OCI-LY7 (cell line): ENCODE measurements around the gene CHI3L2. TPM values are rescaled to one million over a fixed set of nuclear protein-coding genes. Genes with fewer than 3 reads are reported as not detected.

ENCODE experiments used
- BruUV-seq: library from RNA; stranded (reverse); fragments of 400-500 nt; replicated peaks from 2 replicates; lab custom pipeline; 2021; lab: Mats Ljungman, UMichigan
- CTCF ChIA-PET: fragments of 300-600 bp; sonication (Branson Sonifier 250); formaldehyde crosslinking; loops from one replicate; lab custom pipeline; 2022; ENCODE audit warnings: antibody characterized with exemption; ENCODE audit not compliant: unreplicated experiment; lab: Charles Lee
- POLR2A ChIA-PET: fragments of 300-600 bp; sonication (Branson Sonifier 250); formaldehyde crosslinking; loops from one replicate; lab custom pipeline; 2022; ENCODE audit warnings: antibody characterized with exemption; lab: Charles Lee
- DNase-seq: peaks from one replicate; pipeline ENCODE4 v3.0.0-alpha.2; 2015; ENCODE audit warnings: low spot score
- H2AFZ ChIP-seq: fragments of 200-600 bp; sonication (generic), shearing (Covaris generic); 2 replicates; pipeline ENCODE4 v1.6.1; 2014; ENCODE audit warnings: mild to moderate bottlenecking, antibody characterized with exemption, low read length, moderate library complexity
- H3K27ac ChIP-seq: fragments of 200-600 bp; sonication (generic); 2 replicates; pipeline ENCODE4 v1.5.1; 2014; ENCODE audit warnings: mixed run types, low read depth, mild to moderate bottlenecking, moderate library complexity, low read length, inconsistent platforms; ENCODE audit not compliant: poor library complexity, severe bottlenecking
- H3K36me3 ChIP-seq: fragments of 200-600 bp; sonication (generic); 2 replicates; pipeline ENCODE4 v1.6.1; 2014; ENCODE audit warnings: mild to moderate bottlenecking, antibody characterized with exemption, low read length, moderate library complexity, mixed read lengths; ENCODE audit not compliant: insufficient read depth
- H3K4me1 ChIP-seq: fragments of 200-600 bp; sonication (generic); 2 replicates; pipeline ENCODE4 v1.5.1; 2014; ENCODE audit warnings: mild to moderate bottlenecking, low read length; ENCODE audit not compliant: insufficient read depth, poor library complexity, severe bottlenecking
- H3K4me2 ChIP-seq: fragments of 200-600 bp; sonication (generic); 2 replicates; pipeline ENCODE4 v1.6.1; 2014; ENCODE audit warnings: mild to moderate bottlenecking, low read length
- H3K4me3 ChIP-seq: fragments of 200-600 bp; sonication (generic); 2 replicates; pipeline ENCODE4 v1.5.1; 2014; ENCODE audit warnings: mild to moderate bottlenecking, low read depth, low read length; ENCODE audit not compliant: poor library complexity, severe bottlenecking
- H3K79me2 ChIP-seq: fragments of 200-600 bp; sonication (generic); 2 replicates; pipeline ENCODE4 v1.6.1; 2016; ENCODE audit warnings: low read depth, mild to moderate bottlenecking, low read length, moderate library complexity, mixed read lengths; ENCODE audit not compliant: insufficient read depth
- H3K9me2 ChIP-seq: fragments of 200-600 bp; sonication (generic); 2 replicates; pipeline ENCODE4 v1.6.1; 2016; ENCODE audit warnings: mild to moderate bottlenecking, low read length, mixed read lengths; ENCODE audit not compliant: insufficient read depth
- H3K9me3 ChIP-seq: fragments of 200-600 bp; sonication (generic); 2 replicates; pipeline ENCODE4 v1.6.1; 2014; ENCODE audit warnings: mild to moderate bottlenecking, mixed run types, low read length, mixed read lengths
- H4K20me1 ChIP-seq: fragments of 200-600 bp; sonication (generic); 2 replicates; pipeline ENCODE4 v1.6.1; 2014; ENCODE audit warnings: mild to moderate bottlenecking, antibody characterized with exemption, low read length, moderate library complexity, mixed read lengths; ENCODE audit not compliant: insufficient read depth
- EZH2phosphoT487 ChIP-seq: fragments of 200-600 bp; sonication (generic); IDR thresholded peaks from 2 replicates; pipeline ENCODE4 v1.6.1; 2018; ENCODE audit warnings: low read depth, borderline replicate concordance, mild to moderate bottlenecking, mixed run types, antibody characterized with exemption, low read length, moderate library complexity, mixed read lengths
- intact Hi-C: fragments of 100-400 bp; cut with micrococcal nuclease; formaldehyde crosslinking; loops from one replicate; pipeline ENCODE4 v1.10.0; 2022; ENCODE audit not compliant: unreplicated experiment
- total RNA-seq, 2 experiments: library from RNA; depleted of rRNA in 1 of 2; stranded (reverse); fragments of >200 nt in 1 of 2; shearing (Covaris generic) in 1 of 2; gene quantifications; 2 replicates each; pipeline ENCODE4 v1.2.3, GENCODE V29; 2014 to 2022
- TF ChIP-seq, protein P1 (sequence below): fragments of 200-600 bp; sonication (generic); conservative IDR thresholded peaks from 2 replicates; pipeline ENCODE4 v1.5.1; 2014; ENCODE audit warnings: mild to moderate bottlenecking, antibody characterized with exemption, low read length, moderate library complexity, mixed read lengths

The CHI3L2 gene
- total RNA-seq, 2 experiments from 2014 or later: 37.1 to 88.7 TPM

DNA sequence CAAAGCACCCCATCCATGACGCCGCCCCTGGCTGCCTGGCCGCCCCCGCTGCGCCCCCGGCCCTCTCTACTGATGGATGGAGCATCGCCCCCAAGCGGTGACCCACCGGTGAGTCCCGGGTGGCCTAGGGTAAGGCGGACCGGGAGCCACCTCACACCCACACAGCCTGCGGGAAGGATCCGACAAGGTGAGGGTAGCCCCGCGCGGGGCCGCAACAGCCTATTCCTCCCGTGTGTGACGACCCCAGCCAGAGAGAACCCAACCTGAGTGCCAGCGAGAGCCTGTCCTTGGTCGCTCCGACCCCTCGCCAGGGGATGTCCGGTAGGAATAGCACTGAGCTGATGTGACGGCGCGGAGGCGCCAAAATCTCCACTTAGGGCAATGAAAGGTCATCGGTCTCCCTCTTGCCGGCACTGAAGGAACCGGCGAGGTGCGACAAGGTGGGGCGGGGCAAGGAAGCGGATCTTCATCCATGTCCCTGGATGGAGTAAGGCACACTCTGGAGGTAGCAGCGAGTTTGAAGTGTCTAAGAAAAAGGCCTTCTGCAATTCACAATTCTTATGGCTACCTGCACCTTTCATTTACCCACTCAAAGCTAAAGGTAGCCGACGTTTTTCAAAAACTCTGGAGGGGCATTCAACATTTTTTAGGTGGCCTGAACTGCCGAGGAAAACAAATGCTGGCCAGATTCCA is 43.4 kb downstream of the CHI3L2 start:
- H3K36me3 ChIP-seq: no peaks in the 10 kb centered on the region
- no peaks in the 10 kb centered on the region for H4K20me1 ChIP-seq
- H3K79me2 ChIP-seq: no peaks in the 10 kb centered on the region
- no peak overlapping the region for H3K4me3 ChIP-seq
- H3K4me1 ChIP-seq: no peaks in the 10 kb centered on the region
- ChIA-PET CTCF (no interaction called here), POLR2A (no interaction called here)
- no peak overlapping the region for H3K4me2 ChIP-seq
- TF ChIP-seq EZH2phosphoT487: no peak
- TF ChIP-seq, protein P1, sequence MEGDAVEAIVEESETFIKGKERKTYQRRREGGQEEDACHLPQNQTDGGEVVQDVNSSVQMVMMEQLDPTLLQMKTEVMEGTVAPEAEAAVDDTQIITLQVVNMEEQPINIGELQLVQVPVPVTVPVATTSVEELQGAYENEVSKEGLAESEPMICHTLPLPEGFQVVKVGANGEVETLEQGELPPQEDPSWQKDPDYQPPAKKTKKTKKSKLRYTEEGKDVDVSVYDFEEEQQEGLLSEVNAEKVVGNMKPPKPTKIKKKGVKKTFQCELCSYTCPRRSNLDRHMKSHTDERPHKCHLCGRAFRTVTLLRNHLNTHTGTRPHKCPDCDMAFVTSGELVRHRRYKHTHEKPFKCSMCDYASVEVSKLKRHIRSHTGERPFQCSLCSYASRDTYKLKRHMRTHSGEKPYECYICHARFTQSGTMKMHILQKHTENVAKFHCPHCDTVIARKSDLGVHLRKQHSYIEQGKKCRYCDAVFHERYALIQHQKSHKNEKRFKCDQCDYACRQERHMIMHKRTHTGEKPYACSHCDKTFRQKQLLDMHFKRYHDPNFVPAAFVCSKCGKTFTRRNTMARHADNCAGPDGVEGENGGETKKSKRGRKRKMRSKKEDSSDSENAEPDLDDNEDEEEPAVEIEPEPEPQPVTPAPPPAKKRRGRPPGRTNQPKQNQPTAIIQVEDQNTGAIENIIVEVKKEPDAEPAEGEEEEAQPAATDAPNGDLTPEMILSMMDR: no peak
- no peaks in the 10 kb centered on the region for H3K9me2 ChIP-seq
- BruUV-seq: no TSS peak
- intact Hi-C loops: no loop called here
- H2AFZ ChIP-seq: no peak overlapping the region
- H3K27ac ChIP-seq: no peak overlapping the region
- H3K9me3 ChIP-seq: no peaks in the 10 kb centered on the region
- no peak for DNase-seq

DNA sequence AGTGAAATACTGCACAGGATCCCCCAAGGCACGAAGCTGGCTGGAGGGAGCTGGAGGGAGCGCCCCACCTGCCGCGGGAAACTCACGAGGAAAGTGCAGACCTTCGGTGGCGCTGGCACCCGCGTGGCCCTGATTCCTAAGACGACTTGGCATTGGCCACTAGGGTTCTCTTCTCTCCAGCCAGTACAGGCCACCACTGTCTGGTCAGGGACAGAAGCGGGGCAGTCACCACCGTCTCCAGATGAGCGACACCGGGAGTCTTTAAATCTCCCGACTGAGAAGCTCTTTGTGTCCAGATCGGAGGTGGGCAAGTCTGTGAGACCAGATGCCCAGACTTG is 43.9 kb downstream of the CHI3L2 start:
- Histone ChIP-seq H3K36me3 (no peaks in the 10 kb centered on the region), H3K4me1 (no peaks in the 10 kb centered on the region), H3K27ac (no peak overlapping the region), H2AFZ (no peak overlapping the region), H3K9me2 (no peaks in the 10 kb centered on the region), H3K4me3 (no peak overlapping the region), H3K4me2 (no peak overlapping the region), H3K79me2 (no peaks in the 10 kb centered on the region), H3K9me3 (no peaks in the 10 kb centered on the region), H4K20me1 (no peaks in the 10 kb centered on the region)
- no peak for DNase-seq
- no TSS peak for BruUV-seq
- ChIA-PET CTCF (no interaction called here), POLR2A (no interaction called here)
- intact Hi-C loops: no loop called here
- no peak for TF ChIP-seq EZH2phosphoT487
- TF ChIP-seq, protein P1: no peak

DNA sequence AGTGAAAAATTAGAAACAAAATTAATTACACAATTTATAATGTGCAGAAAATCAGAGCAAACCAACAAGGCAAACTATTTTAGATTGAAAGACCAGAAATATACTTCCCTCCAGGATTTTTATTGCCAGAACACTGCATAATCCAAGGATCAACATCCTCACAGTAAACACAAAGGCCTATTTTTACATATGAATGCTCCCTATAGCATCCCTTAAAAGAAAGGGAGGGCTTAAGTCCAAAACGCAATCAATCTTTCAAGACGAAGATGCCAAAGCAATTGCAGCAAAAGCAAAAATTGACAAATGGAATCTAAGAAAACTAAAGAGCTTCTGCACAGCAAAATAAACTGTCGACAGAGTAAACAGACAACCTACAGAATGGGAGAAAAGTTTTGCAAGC is 44.6 kb downstream of the CHI3L2 start:
- POLR2A ChIA-PET: interaction anchor here (0.6 kb wide), 1 partner anchor 129 kb away, joined by 3 read pairs; no protein-coding TSS in a partner anchor

More for the DNA sequence above, 44.6 kb downstream of the CHI3L2 start:
- H3K4me1 ChIP-seq: no peaks in the 10 kb centered on the region
- DNase-seq: no peak
- no peak for TF ChIP-seq EZH2phosphoT487
- TF ChIP-seq, protein P1: no peak
- no peaks in the 10 kb centered on the region for H3K79me2 ChIP-seq
- intact Hi-C loops: no loop called here
- BruUV-seq: no TSS peak
- CTCF ChIA-PET: interaction anchor here (0.6 kb wide), 1 partner anchor 623 kb away, joined by 3 read pairs; no protein-coding TSS in a partner anchor
- H3K4me3 ChIP-seq: no peak overlapping the region
- H2AFZ ChIP-seq: no peak overlapping the region
- H4K20me1 ChIP-seq: no peaks in the 10 kb centered on the region
- H3K9me3 ChIP-seq: no peaks in the 10 kb centered on the region
- H3K9me2 ChIP-seq: no peaks in the 10 kb centered on the region
- no peak overlapping the region for H3K27ac ChIP-seq
- H3K36me3 ChIP-seq: no peaks in the 10 kb centered on the region
- no peak overlapping the region for H3K4me2 ChIP-seq
